ENCODE data around the gene LRP4.

DNA sequence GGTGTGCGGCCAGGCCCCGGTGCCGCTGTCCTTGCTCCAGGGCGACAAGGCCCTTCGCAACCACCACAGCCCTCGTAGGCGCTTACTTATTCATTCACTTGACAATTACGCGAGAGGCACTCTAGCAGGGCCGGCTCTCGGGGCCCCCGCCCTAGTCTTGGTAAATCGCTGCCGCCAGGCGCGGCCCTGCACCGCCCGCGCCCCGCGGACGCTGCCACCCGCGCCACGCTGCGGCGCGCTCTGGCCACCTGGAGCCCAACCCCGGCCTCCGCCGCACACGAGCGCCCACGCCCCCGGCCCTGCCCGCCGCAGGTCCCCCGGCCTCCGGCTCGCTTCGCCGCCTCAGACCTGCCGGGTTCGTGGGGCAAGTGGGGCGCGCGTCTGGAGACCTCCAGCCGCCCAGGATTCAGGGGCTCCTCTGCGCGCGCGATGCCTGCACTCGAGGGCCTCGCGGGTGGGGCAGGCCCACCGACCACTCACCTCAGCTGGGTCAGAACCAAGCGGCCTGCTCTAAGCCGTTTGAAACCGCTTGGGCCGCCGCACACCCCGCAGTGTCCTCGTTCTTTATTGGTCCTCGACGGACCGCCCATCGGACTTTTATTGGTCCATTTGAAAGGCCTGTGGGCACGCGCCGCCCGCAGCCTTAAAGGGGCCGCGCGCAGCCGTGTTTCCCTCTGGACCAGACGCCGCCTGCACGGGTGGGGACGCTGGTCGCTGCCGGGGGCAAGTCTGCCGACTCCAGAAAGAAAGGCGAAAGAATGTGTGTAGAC, 72.4 kb downstream of the LRP4 start, which contains the start of gene CKAP5:
- TF ChIP-seq, protein P1, sequence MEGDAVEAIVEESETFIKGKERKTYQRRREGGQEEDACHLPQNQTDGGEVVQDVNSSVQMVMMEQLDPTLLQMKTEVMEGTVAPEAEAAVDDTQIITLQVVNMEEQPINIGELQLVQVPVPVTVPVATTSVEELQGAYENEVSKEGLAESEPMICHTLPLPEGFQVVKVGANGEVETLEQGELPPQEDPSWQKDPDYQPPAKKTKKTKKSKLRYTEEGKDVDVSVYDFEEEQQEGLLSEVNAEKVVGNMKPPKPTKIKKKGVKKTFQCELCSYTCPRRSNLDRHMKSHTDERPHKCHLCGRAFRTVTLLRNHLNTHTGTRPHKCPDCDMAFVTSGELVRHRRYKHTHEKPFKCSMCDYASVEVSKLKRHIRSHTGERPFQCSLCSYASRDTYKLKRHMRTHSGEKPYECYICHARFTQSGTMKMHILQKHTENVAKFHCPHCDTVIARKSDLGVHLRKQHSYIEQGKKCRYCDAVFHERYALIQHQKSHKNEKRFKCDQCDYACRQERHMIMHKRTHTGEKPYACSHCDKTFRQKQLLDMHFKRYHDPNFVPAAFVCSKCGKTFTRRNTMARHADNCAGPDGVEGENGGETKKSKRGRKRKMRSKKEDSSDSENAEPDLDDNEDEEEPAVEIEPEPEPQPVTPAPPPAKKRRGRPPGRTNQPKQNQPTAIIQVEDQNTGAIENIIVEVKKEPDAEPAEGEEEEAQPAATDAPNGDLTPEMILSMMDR (IDR thresholded peaks at IDR 0.05), result peak in 1 of 3 donors; percentile 9
- TF ChIP-seq POLR2A (IDR thresholded peaks at IDR 0.05), result peak; percentile 55
- TF ChIP-seq EP300 (IDR thresholded peaks at IDR 0.05), result no peak

Measured in ovary (tissue), 3 donors.